ENCODE measurements around the gene BCAP31. TPM values are rescaled to one million over a fixed set of nuclear protein-coding genes. Genes with fewer than 3 reads are reported as not detected.
"Not testable (repeated sequence)": the region's sequence is repeated elsewhere in the genome, so short reads cannot be mapped to it uniquely, and the experiment has no call there.

Gene BCAP31
- total RNA-seq, 1 experiment from 2014 or later, result 522 TPM

DNA sequence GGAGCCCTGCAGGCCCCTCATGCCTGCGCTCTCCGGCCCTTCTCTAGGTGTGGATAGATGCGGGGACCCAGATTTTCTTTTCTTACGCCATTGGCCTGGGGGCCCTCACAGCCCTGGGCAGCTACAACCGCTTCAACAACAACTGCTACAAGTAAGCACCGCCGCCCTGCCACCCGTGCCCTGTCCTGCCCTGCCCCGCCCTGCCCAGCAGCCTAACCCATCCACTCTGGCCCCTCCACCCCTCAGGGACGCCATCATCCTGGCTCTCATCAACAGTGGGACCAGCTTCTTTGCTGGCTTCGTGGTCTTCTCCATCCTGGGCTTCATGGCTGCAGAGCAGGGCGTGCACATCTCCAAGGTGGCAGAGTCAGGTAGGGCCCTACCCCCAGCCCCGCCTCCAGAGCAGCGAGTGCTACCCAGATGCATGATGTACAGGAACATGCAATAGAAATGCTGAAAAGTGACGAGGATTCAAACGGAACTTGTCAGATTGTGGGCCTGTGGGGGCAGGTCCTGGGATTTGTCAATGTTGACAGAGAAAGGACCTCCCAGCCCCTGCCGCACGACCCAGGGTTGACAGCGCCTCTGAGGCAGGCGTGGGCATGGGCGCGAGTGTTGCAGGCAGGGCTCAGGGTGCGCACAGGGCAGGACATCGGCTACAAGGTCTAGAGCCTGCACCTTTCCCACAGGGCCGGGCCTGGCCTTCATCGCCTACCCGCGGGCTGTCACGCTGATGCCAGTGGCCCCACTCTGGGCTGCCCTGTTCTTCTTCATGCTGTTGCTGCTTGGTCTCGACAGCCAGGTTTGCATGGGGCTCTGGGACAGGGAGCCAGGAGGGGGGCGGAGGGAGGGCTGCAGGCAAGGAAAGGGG lies 30.7 kb downstream of the BCAP31 start:
- POLR2A ChIA-PET (ENCODE audit: unreplicated experiment), result no interaction called here
- Histone ChIP-seq H3K27ac (no peak overlapping the region), H3K4me2 (no peak overlapping the region), H3K9me3 (ENCODE audit: insufficient read depth, low read depth) (no peaks in the 10 kb centered on the region), H3K79me2 (ENCODE audit: low read depth) (no peaks in the 10 kb centered on the region), H2AFZ (no peak overlapping the region), H3K4me1 (replicated peaks; ENCODE audit: insufficient read depth) (no peaks in the 10 kb centered on the region), H4K20me1 (ENCODE audit: insufficient read depth) (no peaks in the 10 kb centered on the region), H3K9me2 (ENCODE audit: insufficient read depth) (no peaks in the 10 kb centered on the region), H3K4me3 (no peak overlapping the region), H3K36me3 (ENCODE audit: low read depth) (no peaks in the 10 kb centered on the region), H3K27me3 (ENCODE audit: insufficient read depth, low read depth) (no peaks in the 10 kb centered on the region), H3F3A (ENCODE audit: insufficient read depth, low read depth) (no peaks in the 10 kb centered on the region)
- intact Hi-C loops (cut with micrococcal nuclease; ENCODE audit: unreplicated experiment), result no loop called here
- CTCF ChIA-PET, result no interaction called here
- no peak for TF ChIP-seq EZH2 (IDR thresholded peaks at IDR 0.05; ENCODE audit: low read depth)
- TF ChIP-seq, protein P1, sequence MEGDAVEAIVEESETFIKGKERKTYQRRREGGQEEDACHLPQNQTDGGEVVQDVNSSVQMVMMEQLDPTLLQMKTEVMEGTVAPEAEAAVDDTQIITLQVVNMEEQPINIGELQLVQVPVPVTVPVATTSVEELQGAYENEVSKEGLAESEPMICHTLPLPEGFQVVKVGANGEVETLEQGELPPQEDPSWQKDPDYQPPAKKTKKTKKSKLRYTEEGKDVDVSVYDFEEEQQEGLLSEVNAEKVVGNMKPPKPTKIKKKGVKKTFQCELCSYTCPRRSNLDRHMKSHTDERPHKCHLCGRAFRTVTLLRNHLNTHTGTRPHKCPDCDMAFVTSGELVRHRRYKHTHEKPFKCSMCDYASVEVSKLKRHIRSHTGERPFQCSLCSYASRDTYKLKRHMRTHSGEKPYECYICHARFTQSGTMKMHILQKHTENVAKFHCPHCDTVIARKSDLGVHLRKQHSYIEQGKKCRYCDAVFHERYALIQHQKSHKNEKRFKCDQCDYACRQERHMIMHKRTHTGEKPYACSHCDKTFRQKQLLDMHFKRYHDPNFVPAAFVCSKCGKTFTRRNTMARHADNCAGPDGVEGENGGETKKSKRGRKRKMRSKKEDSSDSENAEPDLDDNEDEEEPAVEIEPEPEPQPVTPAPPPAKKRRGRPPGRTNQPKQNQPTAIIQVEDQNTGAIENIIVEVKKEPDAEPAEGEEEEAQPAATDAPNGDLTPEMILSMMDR (conservative IDR thresholded peaks at IDR 0.05), result no peak
- no TSS peak for BruUV-seq (replicated peaks)
- DNase-seq, result peak in 1 of 2 experiments; percentile 15

DNA sequence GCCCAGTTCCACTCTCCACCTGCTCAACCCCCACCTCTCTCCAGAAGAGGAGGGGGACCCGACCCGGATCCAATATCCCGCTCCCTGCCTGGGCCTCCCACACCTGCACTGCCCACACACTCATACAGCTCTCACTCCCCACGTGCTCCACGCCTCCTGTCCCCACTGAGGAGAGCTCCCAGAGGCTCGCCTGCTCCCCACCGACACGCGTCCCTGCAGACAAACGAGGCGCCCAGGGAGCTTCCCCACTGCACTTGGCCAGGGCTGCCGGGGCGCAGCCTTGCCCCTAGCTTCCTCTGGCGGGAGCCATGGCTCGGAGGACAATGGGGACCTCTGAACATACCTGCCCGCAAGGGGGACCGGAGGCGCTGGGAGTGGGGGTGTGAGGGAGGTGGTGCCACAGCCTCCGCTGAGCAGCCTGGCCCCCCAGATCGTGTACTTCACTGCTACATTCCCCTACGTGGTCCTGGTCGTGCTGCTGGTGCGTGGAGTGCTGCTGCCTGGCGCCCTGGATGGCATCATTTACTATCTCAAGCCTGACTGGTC lies 31.5 kb downstream of the BCAP31 start:
- H3K27ac ChIP-seq, result no peak overlapping the region
- H3K4me2 ChIP-seq, result no peak overlapping the region
- BruUV-seq (replicated peaks), result no TSS peak
- H3K4me1 ChIP-seq (replicated peaks; ENCODE audit: insufficient read depth), result no peaks in the 10 kb centered on the region
- no peaks in the 10 kb centered on the region for H3F3A ChIP-seq (ENCODE audit: insufficient read depth, low read depth)
- no peaks in the 10 kb centered on the region for H3K36me3 ChIP-seq (ENCODE audit: low read depth)
- intact Hi-C loops (cut with micrococcal nuclease; ENCODE audit: unreplicated experiment), result no loop called here
- no peaks in the 10 kb centered on the region for H3K79me2 ChIP-seq (ENCODE audit: low read depth)
- no peak for DNase-seq
- no peak overlapping the region for H2AFZ ChIP-seq
- H3K27me3 ChIP-seq (ENCODE audit: insufficient read depth, low read depth), result no peaks in the 10 kb centered on the region
- no peaks in the 10 kb centered on the region for H3K9me2 ChIP-seq (ENCODE audit: insufficient read depth)
- ChIA-PET CTCF (no interaction called here), POLR2A (ENCODE audit: unreplicated experiment) (no interaction called here)
- no peaks in the 10 kb centered on the region for H4K20me1 ChIP-seq (ENCODE audit: insufficient read depth)
- no peaks in the 10 kb centered on the region for H3K9me3 ChIP-seq (ENCODE audit: insufficient read depth, low read depth)
- H3K4me3 ChIP-seq, result no peak overlapping the region
- no peak for TF ChIP-seq EZH2 (IDR thresholded peaks at IDR 0.05; ENCODE audit: low read depth)
- TF ChIP-seq, protein P1 (conservative IDR thresholded peaks at IDR 0.05), result no peak

DNA sequence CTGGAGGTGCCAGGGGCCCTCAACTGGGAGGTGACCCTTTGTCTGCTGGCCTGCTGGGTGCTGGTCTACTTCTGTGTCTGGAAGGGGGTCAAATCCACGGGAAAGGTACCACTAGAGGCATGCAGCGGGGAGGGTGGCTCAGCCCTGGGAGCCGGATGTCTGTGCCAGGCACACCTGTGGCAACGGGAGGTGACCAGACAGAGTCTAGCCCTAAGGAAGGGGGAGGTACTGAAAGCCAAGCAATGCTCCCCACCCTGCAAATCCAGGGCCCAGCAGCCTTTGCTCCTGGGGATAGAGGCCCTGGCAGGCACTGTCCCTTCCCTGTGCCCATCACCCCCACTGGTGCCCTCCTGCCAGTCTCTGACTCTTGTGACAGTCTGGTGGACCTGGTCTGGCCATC lies 32.2 kb downstream of the BCAP31 start:
- Histone ChIP-seq H3F3A (ENCODE audit: insufficient read depth, low read depth) (no peaks in the 10 kb centered on the region), H3K27me3 (ENCODE audit: insufficient read depth, low read depth) (no peaks in the 10 kb centered on the region), H3K4me3 (no peak overlapping the region), H4K20me1 (ENCODE audit: insufficient read depth) (no peaks in the 10 kb centered on the region), H3K9me3 (ENCODE audit: insufficient read depth, low read depth) (no peaks in the 10 kb centered on the region), H3K36me3 (ENCODE audit: low read depth) (no peaks in the 10 kb centered on the region), H3K27ac (no peak overlapping the region), H3K4me2 (no peak overlapping the region), H2AFZ (no peak overlapping the region), H3K79me2 (ENCODE audit: low read depth) (no peaks in the 10 kb centered on the region), H3K4me1 (replicated peaks; ENCODE audit: insufficient read depth) (no peaks in the 10 kb centered on the region), H3K9me2 (ENCODE audit: insufficient read depth) (no peaks in the 10 kb centered on the region)
- peak in 1 of 2 experiments; percentile 14 for DNase-seq
- intact Hi-C loops (cut with micrococcal nuclease; ENCODE audit: unreplicated experiment), result no loop called here
- no peak for TF ChIP-seq EZH2 (IDR thresholded peaks at IDR 0.05; ENCODE audit: low read depth)
- TF ChIP-seq, protein P1 (conservative IDR thresholded peaks at IDR 0.05), result no peak
- POLR2A ChIA-PET (ENCODE audit: unreplicated experiment), result no interaction called here
- BruUV-seq (replicated peaks), result no TSS peak
- CTCF ChIA-PET, result no interaction called here

DNA sequence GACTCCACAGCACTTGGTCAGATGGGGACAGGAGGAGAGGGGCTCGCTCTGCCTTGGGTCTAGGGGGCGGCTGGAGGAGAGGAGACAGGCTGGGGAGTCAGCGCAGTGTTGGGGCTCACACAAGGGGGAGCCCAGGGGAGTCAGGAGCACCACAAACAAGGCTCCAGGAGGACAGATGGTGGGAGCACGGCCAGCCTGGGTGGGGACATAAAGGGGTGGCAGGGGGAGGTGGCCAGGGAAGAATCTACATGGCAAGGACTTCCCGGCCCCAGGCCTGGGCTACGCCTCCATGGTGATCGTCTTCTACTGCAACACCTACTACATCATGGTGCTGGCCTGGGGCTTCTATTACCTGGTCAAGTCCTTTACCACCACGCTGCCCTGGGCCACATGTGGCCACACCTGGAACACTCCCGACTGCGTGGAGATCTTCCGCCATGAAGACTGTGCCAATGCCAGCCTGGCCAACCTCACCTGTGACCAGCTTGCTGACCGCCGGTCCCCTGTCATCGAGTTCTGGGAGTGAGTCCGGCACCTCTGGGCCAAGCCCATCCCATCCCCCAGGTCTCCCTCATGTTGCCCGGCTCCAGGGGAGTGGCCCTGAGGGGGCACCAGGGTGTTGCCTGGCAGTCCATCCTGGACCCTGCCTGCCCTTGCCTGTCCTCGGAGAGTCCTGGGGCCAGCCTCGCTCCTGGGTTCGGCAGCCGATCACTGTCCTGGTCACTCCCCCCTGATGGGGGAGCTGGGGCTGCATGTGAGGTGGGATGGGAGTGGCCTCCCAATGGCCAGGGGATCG lies 33.0 kb downstream of the BCAP31 start:
- DNase-seq; H4K20me1 ChIP-seq (ENCODE audit: insufficient read depth); H3K36me3 ChIP-seq (ENCODE audit: low read depth); H3K4me3 ChIP-seq; H3K27me3 ChIP-seq (ENCODE audit: insufficient read depth, low read depth); H3K27ac ChIP-seq; H3K4me1 ChIP-seq (replicated peaks; ENCODE audit: insufficient read depth); POLR2A ChIA-PET (ENCODE audit: unreplicated experiment); intact Hi-C loops (cut with micrococcal nuclease; ENCODE audit: unreplicated experiment); BruUV-seq (replicated peaks); H3K9me3 ChIP-seq (ENCODE audit: insufficient read depth, low read depth); H3K4me2 ChIP-seq; H3K79me2 ChIP-seq (ENCODE audit: low read depth); H3F3A ChIP-seq (ENCODE audit: insufficient read depth, low read depth); H3K9me2 ChIP-seq (ENCODE audit: insufficient read depth); H2AFZ ChIP-seq; CTCF ChIA-PET: not testable (repeated sequence)
